ENCODE results near the gene R3HCC1L.

DNA sequence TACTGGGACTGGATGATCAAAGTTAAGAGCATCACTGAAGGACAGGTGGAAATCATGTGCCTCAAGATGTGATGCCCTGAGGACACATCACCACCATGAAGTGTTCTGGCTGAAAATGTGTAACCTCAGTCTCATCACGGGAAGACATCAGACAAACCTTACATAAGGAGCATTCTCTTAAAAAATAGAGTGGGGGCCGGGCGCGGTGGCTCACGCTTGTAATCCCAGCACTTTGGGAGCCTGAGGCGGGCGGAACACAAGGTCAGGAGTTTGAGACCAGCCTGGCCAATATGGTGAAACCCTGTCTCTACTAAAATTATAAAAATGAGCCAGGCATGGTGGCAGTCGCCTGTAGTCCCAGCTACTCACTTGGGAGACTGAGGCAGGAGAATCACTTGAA, 67.9 kb downstream of the R3HCC1L start:
- TF ChIP-seq, protein P1, sequence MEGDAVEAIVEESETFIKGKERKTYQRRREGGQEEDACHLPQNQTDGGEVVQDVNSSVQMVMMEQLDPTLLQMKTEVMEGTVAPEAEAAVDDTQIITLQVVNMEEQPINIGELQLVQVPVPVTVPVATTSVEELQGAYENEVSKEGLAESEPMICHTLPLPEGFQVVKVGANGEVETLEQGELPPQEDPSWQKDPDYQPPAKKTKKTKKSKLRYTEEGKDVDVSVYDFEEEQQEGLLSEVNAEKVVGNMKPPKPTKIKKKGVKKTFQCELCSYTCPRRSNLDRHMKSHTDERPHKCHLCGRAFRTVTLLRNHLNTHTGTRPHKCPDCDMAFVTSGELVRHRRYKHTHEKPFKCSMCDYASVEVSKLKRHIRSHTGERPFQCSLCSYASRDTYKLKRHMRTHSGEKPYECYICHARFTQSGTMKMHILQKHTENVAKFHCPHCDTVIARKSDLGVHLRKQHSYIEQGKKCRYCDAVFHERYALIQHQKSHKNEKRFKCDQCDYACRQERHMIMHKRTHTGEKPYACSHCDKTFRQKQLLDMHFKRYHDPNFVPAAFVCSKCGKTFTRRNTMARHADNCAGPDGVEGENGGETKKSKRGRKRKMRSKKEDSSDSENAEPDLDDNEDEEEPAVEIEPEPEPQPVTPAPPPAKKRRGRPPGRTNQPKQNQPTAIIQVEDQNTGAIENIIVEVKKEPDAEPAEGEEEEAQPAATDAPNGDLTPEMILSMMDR (IDR thresholded peaks at IDR 0.05), result no peak
- no peak for TF ChIP-seq POLR2A (IDR thresholded peaks at IDR 0.05)

All from lower leg skin (tissue), 3 donors.